Measurements from ENCODE around the gene ECE2.

DNA sequence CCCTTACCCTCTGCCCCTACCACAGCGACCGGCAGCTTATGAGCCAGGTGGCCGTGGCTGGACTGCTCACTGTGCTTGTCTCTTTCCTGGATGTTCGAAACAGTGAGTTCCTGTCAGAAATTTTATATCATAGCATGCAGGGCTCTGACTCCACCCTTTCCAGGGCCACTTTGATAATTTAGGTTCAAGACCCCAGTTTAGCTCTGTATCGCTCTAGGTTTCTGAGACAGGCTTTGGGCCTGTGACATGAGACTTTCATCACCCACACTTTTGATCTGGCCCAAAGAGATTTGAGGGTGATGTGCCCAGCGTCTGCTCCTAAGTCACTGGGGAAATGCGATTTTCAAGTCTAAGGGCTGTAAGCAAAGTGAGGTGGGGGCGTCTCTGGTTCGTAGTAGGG is 32.1 kb downstream of the ECE2 start:
- no peak for TF ChIP-seq LARP7 (IDR thresholded peaks at IDR 0.05)
- TF ChIP-seq RFX5 (IDR thresholded peaks at IDR 0.05; ENCODE audit: low read depth, low read length) = no peak
- TF ChIP-seq EP300 (IDR thresholded peaks at IDR 0.05; ENCODE audit: borderline replicate concordance in 1 of 2, control insufficient read depth in 1 of 2, low read depth in 2 of 2, low read length in 2 of 2) = no peak
- TF ChIP-seq MAX (IDR thresholded peaks at IDR 0.05; ENCODE audit: low read depth, low read length) = no peak
- TF ChIP-seq JUNB (IDR thresholded peaks at IDR 0.05) = no peak
- no peak for TF ChIP-seq FOXM1 (IDR thresholded peaks at IDR 0.05; ENCODE audit: low read depth, low read length)
- TF ChIP-seq ZBTB11 (CRISPR knock-in tag; IDR thresholded peaks at IDR 0.05) = no peak
- TF ChIP-seq CTCF (IDR thresholded peaks at IDR 0.05 in 2 of 3, conservative IDR thresholded peaks at IDR 0.05 in 1 of 3; ENCODE audit: control insufficient read depth in 2 of 3, extremely low read depth in 1 of 3, insufficient read depth in 1 of 3, low read depth in 3 of 3, low read length in 3 of 3) = no peak
- no peak for TF ChIP-seq RCOR1 (conservative IDR thresholded peaks at IDR 0.05; ENCODE audit: low read depth, low read length)
- TF ChIP-seq RBBP5 (conservative IDR thresholded peaks at IDR 0.05) = no peak
- TF ChIP-seq EZH2 (IDR thresholded peaks at IDR 0.05; ENCODE audit: borderline replicate concordance, control insufficient read depth, low read depth, low read length) = no peak
- TF ChIP-seq, protein P1, sequence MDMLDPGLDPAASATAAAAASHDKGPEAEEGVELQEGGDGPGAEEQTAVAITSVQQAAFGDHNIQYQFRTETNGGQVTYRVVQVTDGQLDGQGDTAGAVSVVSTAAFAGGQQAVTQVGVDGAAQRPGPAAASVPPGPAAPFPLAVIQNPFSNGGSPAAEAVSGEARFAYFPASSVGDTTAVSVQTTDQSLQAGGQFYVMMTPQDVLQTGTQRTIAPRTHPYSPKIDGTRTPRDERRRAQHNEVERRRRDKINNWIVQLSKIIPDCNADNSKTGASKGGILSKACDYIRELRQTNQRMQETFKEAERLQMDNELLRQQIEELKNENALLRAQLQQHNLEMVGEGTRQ (IDR thresholded peaks at IDR 0.05; ENCODE audit: borderline replicate concordance, low read depth, low read length) = no peak
- TF ChIP-seq CREB1 (IDR thresholded peaks at IDR 0.05; ENCODE audit: low read depth) = no peak
- no peak for TF ChIP-seq ETV6 (conservative IDR thresholded peaks at IDR 0.05 in 1 of 2, IDR thresholded peaks at IDR 0.05 in 1 of 2; ENCODE audit: borderline replicate concordance in 1 of 2, low read depth in 1 of 2)
